COLO668 (cell line): ENCODE measurements around the gene GSTT4.
"Not testable (repeated sequence)": the region's sequence is repeated elsewhere in the genome, so short reads cannot be mapped to it uniquely, and the experiment has no call there.

Experiments
- DNase-seq: peaks from one replicate; lab custom pipeline; 2025; ENCODE audit not compliant: unreplicated experiment; lab: John Stamatoyannopoulos, UW

The GSTT4 gene

GRCh38 chr22:23954193-23954990, 50.9 kb downstream of the GSTT4 start:
- not testable (repeated sequence) for DNase-seq

GRCh38 chr22:23953485-23953884, 51.8 kb downstream of the GSTT4 start:
- not testable (repeated sequence) for DNase-seq

GRCh38 chr22:23952794-23953405, 52.4 kb downstream of the GSTT4 start:
- DNase-seq: not testable (repeated sequence)

- not testable (repeated sequence) for DNase-seq
Observed at GRCh38 chr22:23951383-23951782, 53.9 kb downstream of the GSTT4 start.

GRCh38 chr22:23949764-23950163, 55.5 kb downstream of the GSTT4 start:
- DNase-seq: not testable (repeated sequence)
